Ishikawa (cell line): ENCODE results near the gene MUC22.
A peak's percentile ranks its signal among the peaks of the same experiment; 100 is the strongest.

Experiments used
- CEBPB ChIP-seq: IDR thresholded peaks from 2 replicates; pipeline ENCODE4 v1.6.1; 2012
- CREB1 ChIP-seq: IDR thresholded peaks from 2 replicates; pipeline ENCODE4 v1.6.1; 2012; ENCODE audit warnings: low read depth
- EGR1 ChIP-seq: IDR thresholded peaks from 2 replicates; pipeline ENCODE4 v1.6.1; 2012
- EP300 ChIP-seq: IDR thresholded peaks from 2 replicates; pipeline ENCODE4 v1.6.1; 2012; ENCODE audit warnings: borderline replicate concordance
- FOXM1 ChIP-seq: IDR thresholded peaks from 2 replicates; pipeline ENCODE4 v1.6.1; 2012; ENCODE audit warnings: low read depth, borderline replicate concordance
- NFIC ChIP-seq: IDR thresholded peaks from 2 replicates; pipeline ENCODE4 v1.6.1; 2012
- RAD21 ChIP-seq: IDR thresholded peaks from 2 replicates; pipeline ENCODE4 v1.6.1; 2012; ENCODE audit warnings: low read depth
- REST ChIP-seq: IDR thresholded peaks from 2 replicates; pipeline ENCODE4 v1.6.1; 2012; ENCODE audit warnings: low read depth, mild to moderate bottlenecking
- TAF1 ChIP-seq: IDR thresholded peaks from 2 replicates; pipeline ENCODE4 v1.6.1; 2012; ENCODE audit warnings: low read depth, mild to moderate bottlenecking
- TCF12 ChIP-seq: IDR thresholded peaks from 2 replicates; pipeline ENCODE4 v1.6.1; 2012; ENCODE audit warnings: low read depth
- TEAD4 ChIP-seq: IDR thresholded peaks from 2 replicates; pipeline ENCODE4 v1.6.1; 2012
- YY1 ChIP-seq: IDR thresholded peaks from 2 replicates; pipeline ENCODE4 v1.6.1; 2012; ENCODE audit warnings: low read depth
- ZBTB7A ChIP-seq: IDR thresholded peaks from 2 replicates; pipeline ENCODE4 v1.6.1; 2012; ENCODE audit warnings: low read depth
- TF ChIP-seq, protein P1 (sequence below): IDR thresholded peaks from 2 replicates; pipeline ENCODE4 v1.6.1; 2012
- TF ChIP-seq, protein P2 (sequence below): IDR thresholded peaks from 2 replicates; pipeline ENCODE4 v1.6.1; 2012

The MUC22 gene

GRCh38 chr6:31058128-31058894 is 48.0 kb downstream of the MUC22 start:
- peak; percentile 29 for TF ChIP-seq RAD21
- no peak for TF ChIP-seq FOXM1

- TF ChIP-seq ZBTB7A (no peak), TAF1 (no peak), REST (no peak), FOXM1 (no peak), EGR1 (no peak), TCF12 (no peak), EP300 (no peak), CREB1 (no peak), TEAD4 (no peak), YY1 (no peak), RAD21 (no peak)
- TF ChIP-seq, protein P1, sequence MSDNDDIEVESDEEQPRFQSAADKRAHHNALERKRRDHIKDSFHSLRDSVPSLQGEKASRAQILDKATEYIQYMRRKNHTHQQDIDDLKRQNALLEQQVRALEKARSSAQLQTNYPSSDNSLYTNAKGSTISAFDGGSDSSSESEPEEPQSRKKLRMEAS: no peak
These were observed 49.9 kb downstream of the MUC22 start for GRCh38 chr6:31060145-31060544.

- no peak for TF ChIP-seq TAF1
- no peak for TF ChIP-seq EGR1
- no peak for TF ChIP-seq ZBTB7A
- TF ChIP-seq CEBPB: no peak
- no peak for TF ChIP-seq TCF12
- TF ChIP-seq EP300: no peak
- TF ChIP-seq, protein P2, sequence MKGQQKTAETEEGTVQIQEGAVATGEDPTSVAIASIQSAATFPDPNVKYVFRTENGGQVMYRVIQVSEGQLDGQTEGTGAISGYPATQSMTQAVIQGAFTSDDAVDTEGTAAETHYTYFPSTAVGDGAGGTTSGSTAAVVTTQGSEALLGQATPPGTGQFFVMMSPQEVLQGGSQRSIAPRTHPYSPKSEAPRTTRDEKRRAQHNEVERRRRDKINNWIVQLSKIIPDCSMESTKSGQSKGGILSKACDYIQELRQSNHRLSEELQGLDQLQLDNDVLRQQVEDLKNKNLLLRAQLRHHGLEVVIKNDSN: no peak
- no peak for TF ChIP-seq CREB1
- TF ChIP-seq, protein P1: no peak
- no peak for TF ChIP-seq TEAD4
- TF ChIP-seq FOXM1: no peak
- no peak for TF ChIP-seq RAD21
- TF ChIP-seq REST: no peak
- no peak for TF ChIP-seq YY1
- TF ChIP-seq NFIC: no peak
These were observed 53.7 kb downstream of the MUC22 start for GRCh38 chr6:31063906-31064435.

DNA sequence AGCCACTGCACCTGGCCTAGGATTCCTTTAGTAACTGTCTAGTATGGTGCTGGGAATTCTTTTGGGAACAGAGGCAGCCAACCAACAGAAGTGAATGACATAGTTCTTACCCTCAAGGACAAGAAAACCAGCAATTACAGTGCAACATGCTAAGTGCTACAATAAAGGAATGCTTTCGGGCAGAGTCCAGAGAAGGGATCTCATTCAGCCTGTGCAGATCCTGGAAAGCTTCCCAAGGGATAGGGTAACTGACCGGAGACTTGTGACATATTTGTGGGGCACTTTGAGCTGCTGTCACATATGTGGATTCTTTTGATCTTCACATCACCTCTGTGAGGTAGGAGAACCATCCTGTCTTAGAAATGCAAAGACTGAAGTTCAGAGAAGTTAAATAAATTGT is 55.3 kb downstream of the MUC22 start:
- TF ChIP-seq FOXM1 (no peak), REST (no peak), YY1 (no peak), CREB1 (no peak), TAF1 (no peak), EP300 (no peak), ZBTB7A (no peak), NFIC (no peak)
- TF ChIP-seq, protein P1: no peak
